Activated T-helper 1 cell treated with Interleukin-2 at 50 U/mL for 16 hours (primary cell): ENCODE measurements around the gene DPH3.
"Not testable (repeated sequence)": the region's sequence is repeated elsewhere in the genome, so short reads cannot be mapped to it uniquely, and the experiment has no call there.

Experiments
- DNase-seq: peaks from one replicate; pipeline ENCODE4 v3.0.0-alpha.2; 2020; ENCODE audit warnings: low read depth

DPH3 gene

GRCh38 chr3:16264708-16265454, at the start of gene DPH3, which contains the start of gene OXNAD1:
DPH3 (minus strand) TSS chr3:16264943; CDS start chr3:16264876, 67 bp downstream.
OXNAD1 (plus strand) TSS chr3:16265212; CDS start chr3:16270953, 5,741 bp downstream.
- DNase-seq, result peak; percentile 97

GRCh38 chr3:16313886-16314645, 49.3 kb upstream of the DPH3 start:
- no peak for DNase-seq

- peak; percentile 31 for DNase-seq
These were observed 47.3 kb upstream of the DPH3 start for GRCh38 chr3:16311960-16312451.

- not testable (repeated sequence) for DNase-seq
These were observed 45.7 kb upstream of the DPH3 start for GRCh38 chr3:16310486-16310885.

- no peak for DNase-seq
These were observed 44.8 kb upstream of the DPH3 start for GRCh38 chr3:16309558-16309957.

- DNase-seq, result no peak
These were observed 44.0 kb upstream of the DPH3 start for GRCh38 chr3:16308727-16309126.

GRCh38 chr3:16307832-16308531, 43.2 kb upstream of the DPH3 start:
- no peak for DNase-seq

- DNase-seq, result no peak
These were observed 40.4 kb upstream of the DPH3 start for GRCh38 chr3:16305111-16305541.

- no peak for DNase-seq
These were observed 39.6 kb upstream of the DPH3 start for GRCh38 chr3:16304061-16305010.

GRCh38 chr3:16303037-16303575, 38.4 kb upstream of the DPH3 start:
- no peak for DNase-seq

GRCh38 chr3:16302082-16302631, 37.4 kb upstream of the DPH3 start:
- DNase-seq, result no peak

- no peak for DNase-seq
These were observed 36.8 kb upstream of the DPH3 start for GRCh38 chr3:16301507-16301906.

GRCh38 chr3:16300881-16301359, 36.2 kb upstream of the DPH3 start:
- peak; percentile 36 for DNase-seq

- no peak for DNase-seq
These were observed 35.6 kb upstream of the DPH3 start for GRCh38 chr3:16300307-16300706.

GRCh38 chr3:16299746-16300145, 35.0 kb upstream of the DPH3 start:
- no peak for DNase-seq

- DNase-seq, result no peak
These were observed 34.1 kb upstream of the DPH3 start for GRCh38 chr3:16298891-16299290.

- no peak for DNase-seq
These were observed 33.5 kb upstream of the DPH3 start for GRCh38 chr3:16297997-16298885.

GRCh38 chr3:16295298-16295890, 30.7 kb upstream of the DPH3 start:
- DNase-seq, result no peak

- DNase-seq, result no peak
These were observed 30.1 kb upstream of the DPH3 start for GRCh38 chr3:16294844-16295243.
